ENCODE measurements around the gene NPR1.
A peak's percentile ranks its signal among the peaks of the same experiment; 100 is the strongest.
"Not testable (repeated sequence)": the region's sequence is repeated elsewhere in the genome, so short reads cannot be mapped to it uniquely, and the experiment has no call there.

Gene NPR1

GRCh38 chr1:153649863-153650235 is 28.6 kb upstream of the NPR1 start:
- FAIRE-seq, result no peak

- no peak for FAIRE-seq
Measured at GRCh38 chr1:153651771-153652170, 26.7 kb upstream of the NPR1 start.

- FAIRE-seq, result no peak
Measured at GRCh38 chr1:153652805-153653500, 25.5 kb upstream of the NPR1 start.

- FAIRE-seq, result no peak
Measured at GRCh38 chr1:153655333-153655732, 23.2 kb upstream of the NPR1 start.

GRCh38 chr1:153658400-153659174 is 19.9 kb upstream of the NPR1 start, which contains the start of gene SNAPIN:
Gene SNAPIN (plus strand): TSS chr1:153658703. CDS start chr1:153658744, 41 bp downstream.
- peak; percentile 52 for FAIRE-seq

- FAIRE-seq, result no peak
Measured at GRCh38 chr1:153659175-153659534, 19.3 kb upstream of the NPR1 start.

GRCh38 chr1:153659656-153660055 is 18.8 kb upstream of the NPR1 start:
- no peak for FAIRE-seq

GRCh38 chr1:153661111-153661708 is 17.3 kb upstream of the NPR1 start:
- no peak for FAIRE-seq

- FAIRE-seq, result no peak
Measured at GRCh38 chr1:153662269-153662668, 16.2 kb upstream of the NPR1 start.

GRCh38 chr1:153663211-153663610 is 15.3 kb upstream of the NPR1 start:
- no peak for FAIRE-seq

GRCh38 chr1:153667439-153667838 is 11.0 kb upstream of the NPR1 start:
- no peak for FAIRE-seq

- not testable (repeated sequence) for FAIRE-seq
Measured at GRCh38 chr1:153668672-153669071, 9.8 kb upstream of the NPR1 start.

GRCh38 chr1:153669606-153670005 is 8.9 kb upstream of the NPR1 start:
- FAIRE-seq, result no peak

GRCh38 chr1:153670257-153670858 is 8.1 kb upstream of the NPR1 start:
- FAIRE-seq, result no peak

GRCh38 chr1:153670859-153671627 is 7.4 kb upstream of the NPR1 start, which contains the start of gene ILF2:
Gene ILF2 (minus strand): TSS chr1:153670993. CDS start chr1:153670922, 71 bp downstream.
- FAIRE-seq, result peak; percentile 100

- FAIRE-seq, result peak; percentile 27
Measured at GRCh38 chr1:153671628-153672353, 6.7 kb upstream of the NPR1 start.

GRCh38 chr1:153673511-153673910 is 5.0 kb upstream of the NPR1 start:
- FAIRE-seq, result no peak

- no peak for FAIRE-seq
Measured at GRCh38 chr1:153677718-153678518, 570 bp upstream of the NPR1 start.

- FAIRE-seq, result no peak
Measured at GRCh38 chr1:153679337-153680119, 1.0 kb downstream of the NPR1 start.

- no peak for FAIRE-seq
Measured at GRCh38 chr1:153680120-153680403, 1.6 kb downstream of the NPR1 start.
